Parathyroid adenoma (tissue), 2 donors: ENCODE measurements around the gene FNDC4.

Experiments used
- H2AFZ ChIP-seq: fragments of 300-600 bp; sonication (generic); one replicate; pipeline ENCODE4 v1.7.0; 2017; ENCODE audit warnings: antibody characterized with exemption, mild to moderate bottlenecking
- H3K27ac ChIP-seq: fragments of 300-600 bp; sonication (generic); one replicate; pipeline ENCODE4 v1.7.0; 2017
- H3K27me3 ChIP-seq: fragments of 300-600 bp; sonication (generic); one replicate; pipeline ENCODE4 v1.7.0; 2017; ENCODE audit warnings: low read length; ENCODE audit not compliant: control insufficient read depth, insufficient read depth
- H3K36me3 ChIP-seq: fragments of 300-600 bp; sonication (generic); one replicate; pipeline ENCODE4 v1.7.0; 2017; ENCODE audit warnings: low read length; ENCODE audit not compliant: control insufficient read depth, insufficient read depth
- H3K4me1 ChIP-seq: fragments of 300-600 bp; sonication (generic); one replicate; pipeline ENCODE4 v1.7.0; 2017; ENCODE audit warnings: control low read depth
- H3K4me2 ChIP-seq: fragments of 300-600 bp; sonication (generic); one replicate; pipeline ENCODE4 v1.7.0; 2017; ENCODE audit warnings: low read length
- H3K4me3 ChIP-seq: fragments of 300-600 bp; sonication (generic); one replicate; pipeline ENCODE4 v1.7.0; 2017; ENCODE audit warnings: low read depth, low read length
- H3K79me2 ChIP-seq: fragments of 300-600 bp; sonication (generic); one replicate; pipeline ENCODE4 v1.7.0; 2017; ENCODE audit warnings: control low read depth
- H3K9ac ChIP-seq: fragments of 300-600 bp; sonication (generic); one replicate; pipeline ENCODE4 v1.7.0; 2017; ENCODE audit warnings: mild to moderate bottlenecking
- H3K9me3 ChIP-seq: fragments of 300-600 bp; sonication (generic); one replicate; pipeline ENCODE4 v1.7.0; 2017; ENCODE audit warnings: low read length; ENCODE audit not compliant: control insufficient read depth
- TF ChIP-seq, protein P1 (sequence below): fragments of 300-600 bp; sonication (generic); IDR thresholded peaks from one replicate; pipeline ENCODE4 v1.7.0; 2017; ENCODE audit warnings: antibody characterized with exemption, mild to moderate bottlenecking
- donor health status: primary hyperparathyroidism.

Gene FNDC4

DNA sequence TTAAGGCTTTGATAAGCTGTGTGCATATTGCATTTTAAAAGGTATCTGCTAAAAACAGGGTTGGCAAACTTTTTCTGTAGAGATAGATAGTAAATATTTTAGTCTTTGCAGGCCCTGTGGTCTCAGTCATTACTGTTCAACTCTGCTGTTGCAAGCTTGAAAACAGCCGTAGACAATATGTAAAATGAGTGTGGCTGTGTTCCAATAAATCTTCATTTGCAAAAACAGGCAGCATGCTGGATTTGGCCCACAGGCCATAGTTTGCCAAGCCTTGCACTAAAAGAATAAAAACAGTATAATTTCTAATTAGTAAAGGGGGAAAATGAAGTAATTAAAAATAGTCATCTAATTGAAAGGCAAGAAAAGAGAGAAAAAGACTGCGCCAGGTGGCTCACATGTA, 37.0 kb upstream of the FNDC4 start:
- TF ChIP-seq, protein P1, sequence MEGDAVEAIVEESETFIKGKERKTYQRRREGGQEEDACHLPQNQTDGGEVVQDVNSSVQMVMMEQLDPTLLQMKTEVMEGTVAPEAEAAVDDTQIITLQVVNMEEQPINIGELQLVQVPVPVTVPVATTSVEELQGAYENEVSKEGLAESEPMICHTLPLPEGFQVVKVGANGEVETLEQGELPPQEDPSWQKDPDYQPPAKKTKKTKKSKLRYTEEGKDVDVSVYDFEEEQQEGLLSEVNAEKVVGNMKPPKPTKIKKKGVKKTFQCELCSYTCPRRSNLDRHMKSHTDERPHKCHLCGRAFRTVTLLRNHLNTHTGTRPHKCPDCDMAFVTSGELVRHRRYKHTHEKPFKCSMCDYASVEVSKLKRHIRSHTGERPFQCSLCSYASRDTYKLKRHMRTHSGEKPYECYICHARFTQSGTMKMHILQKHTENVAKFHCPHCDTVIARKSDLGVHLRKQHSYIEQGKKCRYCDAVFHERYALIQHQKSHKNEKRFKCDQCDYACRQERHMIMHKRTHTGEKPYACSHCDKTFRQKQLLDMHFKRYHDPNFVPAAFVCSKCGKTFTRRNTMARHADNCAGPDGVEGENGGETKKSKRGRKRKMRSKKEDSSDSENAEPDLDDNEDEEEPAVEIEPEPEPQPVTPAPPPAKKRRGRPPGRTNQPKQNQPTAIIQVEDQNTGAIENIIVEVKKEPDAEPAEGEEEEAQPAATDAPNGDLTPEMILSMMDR: no peak
- no peak overlapping the region for H3K27ac ChIP-seq
- no peaks in the 10 kb centered on the region for H3K4me1 ChIP-seq
- H3K9me3 ChIP-seq: no peaks in the 10 kb centered on the region
- no peaks in the 10 kb centered on the region for H3K27me3 ChIP-seq
- no peak overlapping the region for H2AFZ ChIP-seq
- H3K9ac ChIP-seq: no peak overlapping the region
- H3K4me2 ChIP-seq: no peak overlapping the region
- H3K36me3 ChIP-seq: no peaks in the 10 kb centered on the region
- H3K4me3 ChIP-seq: no peak overlapping the region
- H3K79me2 ChIP-seq: no peaks in the 10 kb centered on the region

DNA sequence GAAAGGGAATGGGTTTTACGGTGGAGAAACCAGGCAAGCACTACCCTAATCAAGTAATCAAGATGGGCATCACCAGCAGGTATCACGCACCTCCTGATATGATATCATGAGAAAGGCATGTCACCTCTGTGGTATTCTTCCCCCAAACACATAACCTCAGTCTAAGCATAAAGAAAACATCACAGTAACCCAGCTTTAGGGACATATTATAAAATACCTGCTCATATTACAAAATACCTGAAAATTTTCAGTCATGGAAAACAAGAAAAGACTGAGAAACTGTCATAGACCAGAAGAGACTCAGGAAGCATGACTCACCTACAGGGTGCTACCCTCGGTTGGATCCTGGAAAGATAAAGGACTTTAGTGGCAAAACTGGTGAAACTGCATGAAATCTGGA, 32.2 kb upstream of the FNDC4 start:
- Histone ChIP-seq H3K27ac (no peak overlapping the region), H3K4me1 (no peaks in the 10 kb centered on the region), H3K9me3 (no peaks in the 10 kb centered on the region), H3K9ac (no peak overlapping the region), H3K4me3 (no peak overlapping the region), H3K36me3 (no peaks in the 10 kb centered on the region), H2AFZ (no peak overlapping the region), H3K79me2 (no peaks in the 10 kb centered on the region), H3K27me3 (no peaks in the 10 kb centered on the region), H3K4me2 (no peak overlapping the region)
- TF ChIP-seq, protein P1: no peak

DNA sequence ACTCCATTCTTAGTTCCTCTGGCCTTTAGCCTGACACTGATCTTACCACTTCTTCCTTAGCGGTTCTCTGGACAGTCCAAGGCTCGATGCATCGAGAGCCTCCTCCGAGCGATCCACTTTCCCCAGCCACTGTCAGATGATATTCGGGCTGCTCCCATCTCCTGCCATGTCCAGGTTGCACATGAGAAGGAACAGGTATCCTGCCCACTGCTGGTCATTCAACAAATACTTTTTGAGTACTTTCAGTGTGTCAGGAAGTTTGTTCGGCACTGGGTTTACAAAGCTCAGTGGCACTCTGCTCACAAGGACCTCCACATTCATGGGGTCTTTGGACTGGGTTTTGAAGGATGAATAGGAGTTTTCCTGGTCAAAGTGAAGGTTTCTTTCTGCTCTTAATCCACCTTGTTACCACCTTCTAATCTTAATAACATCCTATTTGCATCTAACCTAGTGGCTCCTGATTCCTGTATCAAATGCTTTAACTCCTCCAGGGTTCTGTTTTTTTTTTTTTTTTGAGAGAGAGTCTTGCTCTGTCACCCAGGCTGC, 27.5 kb upstream of the FNDC4 start:
- Histone ChIP-seq H3K36me3 (no peaks in the 10 kb centered on the region), H3K79me2 (no peaks in the 10 kb centered on the region), H3K4me1 (no peaks in the 10 kb centered on the region), H3K9me3 (no peaks in the 10 kb centered on the region), H3K27me3 (no peaks in the 10 kb centered on the region), H3K4me3 (no peak overlapping the region), H2AFZ (no peak overlapping the region), H3K9ac (no peak overlapping the region), H3K27ac (no peak overlapping the region), H3K4me2 (no peak overlapping the region)
- TF ChIP-seq, protein P1: peak; percentile 17

GRCh38 chr2:27520316-27520715, 25.3 kb upstream of the FNDC4 start:
- H3K4me3 ChIP-seq: no peak overlapping the region
- no peak overlapping the region for H3K9ac ChIP-seq
- no peak overlapping the region for H3K4me2 ChIP-seq
- no peaks in the 10 kb centered on the region for H3K79me2 ChIP-seq
- no peak overlapping the region for H2AFZ ChIP-seq
- no peak overlapping the region for H3K27ac ChIP-seq
- H3K9me3 ChIP-seq: no peaks in the 10 kb centered on the region
- TF ChIP-seq, protein P1: no peak
- H3K36me3 ChIP-seq: no peaks in the 10 kb centered on the region
- no peaks in the 10 kb centered on the region for H3K4me1 ChIP-seq
- no peaks in the 10 kb centered on the region for H3K27me3 ChIP-seq

DNA sequence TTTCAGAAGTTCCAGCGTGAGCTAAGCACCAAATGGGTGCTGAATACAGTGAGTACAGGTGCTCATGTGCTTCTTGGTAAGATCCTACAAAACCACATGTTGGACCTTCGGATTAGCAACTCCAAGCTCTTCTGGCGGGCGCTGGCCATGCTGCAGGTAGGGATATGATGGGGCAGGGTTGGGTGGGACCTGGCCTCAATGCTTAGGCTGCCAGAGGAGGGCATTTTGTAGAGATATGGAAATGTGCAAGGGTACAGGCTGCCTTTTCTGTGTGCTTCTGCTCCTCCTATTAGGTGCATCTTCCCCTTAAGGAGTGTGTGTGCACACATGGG, 23.7 kb upstream of the FNDC4 start:
- H3K9me3 ChIP-seq: no peaks in the 10 kb centered on the region
- H3K27ac ChIP-seq: no peak overlapping the region
- H3K27me3 ChIP-seq: no peaks in the 10 kb centered on the region
- no peak overlapping the region for H2AFZ ChIP-seq
- H3K36me3 ChIP-seq: no peaks in the 10 kb centered on the region
- H3K4me1 ChIP-seq: no peaks in the 10 kb centered on the region
- no peak overlapping the region for H3K9ac ChIP-seq
- no peaks in the 10 kb centered on the region for H3K79me2 ChIP-seq
- TF ChIP-seq, protein P1: no peak
- no peak overlapping the region for H3K4me2 ChIP-seq
- H3K4me3 ChIP-seq: no peak overlapping the region
